Measurements from ENCODE around the gene LMNTD2.

The LMNTD2 gene

DNA sequence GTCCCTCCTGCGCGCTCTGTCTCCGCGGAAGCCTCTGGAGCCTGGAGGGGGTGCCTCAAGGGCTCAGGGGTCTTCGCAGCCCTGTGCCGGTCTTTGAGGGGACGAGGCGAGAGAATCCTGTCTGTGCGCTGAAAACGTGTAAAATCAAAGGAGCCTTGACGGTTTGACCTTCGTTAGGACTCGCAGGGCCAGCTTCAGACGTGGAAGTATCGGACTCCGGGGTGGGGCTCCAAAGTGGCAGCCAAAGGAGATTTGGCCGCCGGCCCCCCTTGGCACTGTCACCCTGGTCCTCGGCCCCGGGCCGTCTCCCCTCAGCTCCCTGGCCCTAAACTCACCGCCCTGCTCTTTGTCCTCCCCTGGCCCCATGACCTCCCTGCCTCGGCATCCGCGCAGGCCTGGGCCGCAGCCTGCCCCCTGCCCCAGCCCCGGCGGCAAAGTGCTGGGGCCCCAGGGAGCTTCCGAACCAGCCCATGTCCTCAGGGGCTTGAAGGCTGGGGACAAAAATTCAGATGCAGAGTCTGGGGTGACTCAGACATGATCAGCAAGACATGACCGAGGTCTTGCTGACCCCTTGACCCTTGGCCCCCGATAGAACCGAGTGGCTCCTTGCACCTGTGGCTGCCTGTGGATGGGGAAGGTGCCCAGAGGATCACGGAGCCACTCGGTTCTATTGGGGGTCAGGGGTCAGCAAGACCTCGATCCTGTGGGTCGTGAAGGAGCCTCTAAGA is 8.8 kb upstream of the LMNTD2 start:
- no peaks in the 10 kb centered on the region for H3K27me3 Mint-ChIP-seq
- no peaks in the 10 kb centered on the region for H3K4me1 Mint-ChIP-seq
- peaks cover 7% of the 10 kb centered on the region for H3K36me3 Mint-ChIP-seq (ENCODE audit: insufficient read depth)
- no peak for DNase-seq (ENCODE audit: low spot score in 2 of 2)
- ATAC-seq (replicated peaks; ENCODE audit: extremely low read depth, poor library complexity, severe bottlenecking): no peak
- H3K9me3 Mint-ChIP-seq: no peaks in the 10 kb centered on the region
- H3K4me3 Mint-ChIP-seq: peak overlapping the region; percentile 71
- no peak overlapping the region for H3K27ac Mint-ChIP-seq (ENCODE audit: low read depth)

DNA sequence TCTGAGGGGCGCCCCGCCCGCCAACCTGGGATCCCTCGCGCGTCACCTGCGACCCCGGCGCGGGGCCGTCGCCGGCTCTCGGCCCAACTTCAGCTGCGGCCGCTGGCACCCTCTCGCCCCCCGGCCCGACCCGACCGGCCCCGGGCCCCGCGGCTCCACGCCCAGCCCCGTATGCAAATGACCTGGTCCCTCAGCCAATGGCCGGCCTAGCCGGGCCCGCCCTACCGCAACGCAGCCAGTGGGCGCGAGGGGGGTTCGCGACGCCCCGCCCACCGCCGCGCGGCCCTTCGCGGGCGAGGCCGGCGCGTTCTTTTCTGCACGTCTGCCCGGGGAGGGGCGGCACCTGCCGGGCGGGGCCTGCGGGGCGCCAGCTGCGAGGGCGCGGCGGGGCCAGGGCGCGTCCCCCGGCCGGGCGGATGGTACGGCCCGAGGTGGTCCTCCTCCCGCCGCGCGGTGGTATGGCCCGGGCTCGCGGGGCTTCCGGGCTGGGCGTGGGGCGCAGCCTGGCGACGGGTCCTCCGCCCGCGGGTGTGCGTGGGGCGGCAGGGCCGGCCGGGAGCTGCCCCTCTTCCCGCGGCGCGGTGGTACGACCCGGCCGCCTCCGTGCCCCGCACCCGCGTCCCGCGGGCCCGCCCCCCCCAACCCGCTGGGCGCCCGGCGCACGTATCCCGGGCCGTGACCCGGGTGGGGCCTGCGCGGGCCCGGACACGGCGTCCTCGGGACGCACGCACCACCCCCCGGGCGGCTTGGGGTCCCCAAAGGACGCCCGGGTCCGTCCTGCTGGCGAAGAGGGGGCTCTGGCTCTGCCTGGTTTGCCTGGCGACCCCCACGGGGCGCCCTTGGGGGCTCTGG is 8.0 kb upstream of the LMNTD2 start:
- H3K36me3 Mint-ChIP-seq (ENCODE audit: insufficient read depth): peaks cover 7% of the 10 kb centered on the region
- no peaks in the 10 kb centered on the region for H3K27me3 Mint-ChIP-seq
- no peaks in the 10 kb centered on the region for H3K4me1 Mint-ChIP-seq
- ATAC-seq (replicated peaks; ENCODE audit: extremely low read depth, poor library complexity, severe bottlenecking) (peak; percentile 92), DNase-seq (ENCODE audit: low spot score in 2 of 2) (peak; percentile 83 to 91)
- H3K4me3 Mint-ChIP-seq: peak overlapping the region; percentile 71
- H3K27ac Mint-ChIP-seq (ENCODE audit: low read depth): no peak overlapping the region
- H3K9me3 Mint-ChIP-seq: no peaks in the 10 kb centered on the region

DNA sequence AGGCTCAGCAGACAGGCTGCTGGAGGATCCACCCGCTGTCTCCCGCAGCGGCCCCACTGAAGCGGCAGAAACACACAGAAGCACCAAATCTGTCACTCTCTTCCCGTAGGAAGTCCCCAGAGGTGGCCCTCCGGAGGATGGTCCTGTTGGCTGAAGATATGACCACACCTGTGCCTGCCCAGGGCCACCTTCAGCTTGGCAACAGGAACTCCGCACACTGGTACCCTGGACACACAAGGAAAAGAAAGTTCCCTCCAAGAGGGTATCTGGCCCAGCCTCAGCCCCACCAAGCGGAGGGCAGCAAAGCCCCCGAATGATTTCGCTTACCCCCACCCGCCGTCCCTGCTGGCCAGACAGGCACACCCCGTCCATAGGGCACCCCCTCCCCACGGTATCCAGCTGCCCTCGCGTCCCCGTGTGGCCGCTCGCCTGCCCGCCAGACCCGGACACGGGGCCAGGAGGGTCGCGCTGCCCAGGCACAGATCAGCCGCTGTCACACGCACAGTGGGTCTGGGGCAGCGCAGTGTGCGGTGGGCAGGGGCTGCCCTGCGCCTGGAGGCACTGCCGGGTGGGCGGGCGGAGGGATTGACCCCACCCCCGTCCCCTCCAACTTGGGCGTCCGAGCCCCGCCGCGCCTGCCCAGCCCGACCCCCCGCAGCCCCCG is 7.2 kb upstream of the LMNTD2 start:
- Mint-ChIP-seq H3K4me3 (peak overlapping the region; percentile 62), H3K4me1 (no peaks in the 10 kb centered on the region), H3K9me3 (no peaks in the 10 kb centered on the region), H3K27ac (ENCODE audit: low read depth) (no peak overlapping the region), H3K36me3 (ENCODE audit: insufficient read depth) (peaks cover 7% of the 10 kb centered on the region), H3K27me3 (no peaks in the 10 kb centered on the region)
- ATAC-seq (replicated peaks; ENCODE audit: extremely low read depth, poor library complexity, severe bottlenecking) (no peak), DNase-seq (ENCODE audit: low spot score in 2 of 2) (no peak)

DNA sequence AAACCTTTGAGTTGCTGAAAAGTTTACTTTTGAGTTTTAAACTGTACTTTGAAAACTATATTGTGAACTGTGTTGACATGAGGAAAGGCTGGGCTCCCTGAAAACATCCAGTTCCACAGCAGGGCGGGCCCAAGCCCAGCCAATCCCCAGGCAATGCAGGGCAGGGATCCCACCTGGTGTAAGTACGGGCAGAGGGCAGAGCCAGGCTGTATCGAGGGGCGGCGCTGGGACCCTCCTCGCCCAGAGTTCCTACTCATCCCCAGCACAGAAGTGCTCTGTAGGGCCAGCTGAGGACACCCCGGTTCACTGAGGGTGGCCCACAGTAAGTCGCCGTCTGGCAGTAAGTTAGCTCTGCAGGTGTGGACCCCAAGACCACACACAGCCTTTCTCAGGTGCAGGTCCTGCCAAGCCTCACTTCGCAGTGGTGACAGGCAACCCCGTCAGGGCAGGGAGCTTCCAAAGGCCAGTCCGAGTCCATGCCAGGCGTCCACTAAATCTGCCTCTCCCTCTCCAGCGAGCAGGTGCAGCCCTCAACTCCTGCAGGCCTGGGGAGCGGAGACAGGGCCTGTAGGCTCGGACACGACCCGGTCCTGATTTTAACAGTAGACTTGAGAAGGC is 6.6 kb upstream of the LMNTD2 start:
- DNase-seq (ENCODE audit: low spot score in 2 of 2) (no peak), ATAC-seq (replicated peaks; ENCODE audit: extremely low read depth, poor library complexity, severe bottlenecking) (no peak)
- no peaks in the 10 kb centered on the region for H3K27me3 Mint-ChIP-seq
- H3K4me1 Mint-ChIP-seq: no peaks in the 10 kb centered on the region
- no peaks in the 10 kb centered on the region for H3K9me3 Mint-ChIP-seq
- H3K27ac Mint-ChIP-seq (ENCODE audit: low read depth): no peak overlapping the region
- H3K4me3 Mint-ChIP-seq: peak overlapping the region; percentile 62
- peaks cover 7% of the 10 kb centered on the region for H3K36me3 Mint-ChIP-seq (ENCODE audit: insufficient read depth)

DNA sequence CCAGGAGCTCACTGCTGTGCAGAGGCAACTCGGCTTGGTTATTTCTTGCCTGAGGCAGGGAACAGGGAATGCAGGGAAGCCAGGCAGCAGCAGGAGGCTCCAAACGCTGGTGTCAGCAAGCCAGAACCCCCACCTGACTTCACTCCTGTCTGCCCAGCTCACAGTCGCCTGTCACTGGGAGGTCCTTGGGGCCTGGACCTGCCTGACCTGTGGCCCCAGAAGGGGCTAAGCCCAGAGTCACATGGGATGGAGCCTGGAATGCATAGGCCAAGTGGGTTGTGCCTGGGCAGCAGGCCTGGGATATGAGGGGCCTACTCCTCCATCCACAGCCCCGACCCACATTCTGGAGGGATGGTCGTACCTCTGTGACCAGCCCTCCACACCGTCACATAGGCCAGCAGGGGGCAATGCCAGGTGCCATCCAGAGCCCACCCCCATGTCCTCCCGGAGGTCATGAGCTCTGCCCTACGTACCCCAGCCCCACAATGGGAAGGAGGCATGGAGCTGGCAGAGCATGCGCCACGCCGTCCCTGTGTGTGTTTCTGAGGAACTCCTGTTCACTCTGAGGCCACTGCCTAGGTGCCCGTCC is 5.5 kb upstream of the LMNTD2 start:
- Mint-ChIP-seq H3K27me3 (no peaks in the 10 kb centered on the region), H3K27ac (ENCODE audit: low read depth) (no peak overlapping the region), H3K9me3 (no peaks in the 10 kb centered on the region), H3K4me1 (peaks cover 6% of the 10 kb centered on the region), H3K4me3 (no peak overlapping the region), H3K36me3 (ENCODE audit: insufficient read depth) (peaks cover 8% of the 10 kb centered on the region)
- ATAC-seq (replicated peaks; ENCODE audit: extremely low read depth, poor library complexity, severe bottlenecking): no peak
- no peak for DNase-seq (ENCODE audit: low spot score in 2 of 2)

DNA sequence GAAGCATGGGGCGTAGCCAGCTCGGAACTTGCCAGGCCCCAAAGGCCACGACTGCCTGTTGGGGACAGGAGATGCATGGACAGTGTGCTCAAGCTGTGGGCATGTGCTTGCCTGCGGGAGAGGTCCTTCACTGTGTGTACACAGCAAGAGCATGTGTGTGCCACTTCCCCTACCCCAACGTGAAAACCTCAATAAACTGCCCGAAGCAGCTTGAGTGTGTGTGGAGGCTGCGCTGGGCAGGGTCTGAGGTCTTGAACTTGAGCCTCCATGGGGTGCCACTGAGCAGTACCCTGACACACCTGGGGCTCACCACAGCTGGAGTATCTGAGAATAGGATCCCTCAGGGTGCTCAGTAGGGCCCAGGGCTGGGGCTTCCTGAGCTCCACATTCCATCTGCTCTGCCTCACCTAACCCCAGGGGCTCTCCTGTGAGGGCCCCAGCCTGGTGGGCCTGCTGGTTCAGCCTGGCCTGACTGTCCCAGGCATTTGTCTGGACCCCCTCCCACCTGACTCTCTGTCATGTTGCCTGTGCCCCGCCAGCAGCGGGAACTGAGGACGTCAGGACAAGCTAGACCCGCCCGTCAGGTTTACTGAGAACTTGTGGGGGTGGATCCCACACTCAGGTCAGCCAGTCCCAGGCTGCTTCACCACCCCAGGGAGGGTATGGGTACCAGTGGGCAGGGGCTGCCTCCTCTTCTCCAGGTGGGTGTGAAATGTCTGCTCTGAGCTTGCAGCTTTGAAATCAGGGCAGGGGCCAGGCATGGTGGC is 3.5 kb upstream of the LMNTD2 start:
- DNase-seq (ENCODE audit: low spot score in 2 of 2): no peak
- Mint-ChIP-seq H3K4me1 (peaks cover 14% of the 10 kb centered on the region), H3K27me3 (no peaks in the 10 kb centered on the region), H3K27ac (ENCODE audit: low read depth) (no peak overlapping the region), H3K9me3 (no peaks in the 10 kb centered on the region), H3K4me3 (no peak overlapping the region), H3K36me3 (ENCODE audit: insufficient read depth) (peaks cover 9% of the 10 kb centered on the region)
- no peak for ATAC-seq (replicated peaks; ENCODE audit: extremely low read depth, poor library complexity, severe bottlenecking)

DNA sequence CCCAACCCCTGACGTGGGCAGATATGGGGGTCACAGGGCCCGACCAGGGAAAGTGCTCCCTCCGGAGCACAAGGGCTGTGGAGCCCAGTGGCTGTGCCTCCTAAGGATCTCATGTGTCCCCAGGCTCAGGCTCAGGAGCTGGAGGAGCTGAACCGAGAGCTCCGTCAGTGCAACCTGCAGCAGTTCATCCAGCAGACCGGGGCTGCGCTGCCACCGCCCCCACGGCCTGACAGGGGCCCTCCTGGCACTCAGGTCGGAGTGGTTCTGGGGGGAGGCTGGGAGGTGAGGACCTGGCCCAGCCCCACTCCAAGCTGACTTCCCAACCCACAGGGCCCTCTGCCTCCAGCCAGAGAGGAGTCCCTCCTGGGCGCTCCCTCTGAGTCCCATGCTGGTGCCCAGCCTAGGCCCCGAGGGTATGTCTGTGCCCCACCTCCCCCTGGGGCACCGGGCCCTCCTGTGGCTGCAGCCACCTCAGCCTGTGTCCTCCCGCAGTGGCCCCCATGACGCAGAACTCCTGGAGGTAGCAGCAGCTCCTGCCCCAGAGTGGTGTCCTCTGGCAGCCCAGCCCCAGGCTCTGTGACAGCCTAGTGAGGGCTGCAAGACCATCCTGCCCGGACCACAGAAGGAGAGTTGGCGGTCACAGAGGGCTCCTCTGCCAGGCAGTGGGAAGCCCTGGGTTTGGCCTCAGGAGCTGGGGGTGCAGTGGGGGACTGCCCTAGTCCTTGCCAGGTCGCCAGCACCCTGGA is 2.7 kb upstream of the LMNTD2 start:
- DNase-seq (ENCODE audit: low spot score in 2 of 2) (no peak), ATAC-seq (replicated peaks; ENCODE audit: extremely low read depth, poor library complexity, severe bottlenecking) (no peak)
- H3K36me3 Mint-ChIP-seq (ENCODE audit: insufficient read depth): peaks cover 9% of the 10 kb centered on the region
- H3K4me3 Mint-ChIP-seq: no peak overlapping the region
- H3K9me3 Mint-ChIP-seq: no peaks in the 10 kb centered on the region
- H3K4me1 Mint-ChIP-seq: peaks cover 14% of the 10 kb centered on the region
- no peak overlapping the region for H3K27ac Mint-ChIP-seq (ENCODE audit: low read depth)
- no peaks in the 10 kb centered on the region for H3K27me3 Mint-ChIP-seq

DNA sequence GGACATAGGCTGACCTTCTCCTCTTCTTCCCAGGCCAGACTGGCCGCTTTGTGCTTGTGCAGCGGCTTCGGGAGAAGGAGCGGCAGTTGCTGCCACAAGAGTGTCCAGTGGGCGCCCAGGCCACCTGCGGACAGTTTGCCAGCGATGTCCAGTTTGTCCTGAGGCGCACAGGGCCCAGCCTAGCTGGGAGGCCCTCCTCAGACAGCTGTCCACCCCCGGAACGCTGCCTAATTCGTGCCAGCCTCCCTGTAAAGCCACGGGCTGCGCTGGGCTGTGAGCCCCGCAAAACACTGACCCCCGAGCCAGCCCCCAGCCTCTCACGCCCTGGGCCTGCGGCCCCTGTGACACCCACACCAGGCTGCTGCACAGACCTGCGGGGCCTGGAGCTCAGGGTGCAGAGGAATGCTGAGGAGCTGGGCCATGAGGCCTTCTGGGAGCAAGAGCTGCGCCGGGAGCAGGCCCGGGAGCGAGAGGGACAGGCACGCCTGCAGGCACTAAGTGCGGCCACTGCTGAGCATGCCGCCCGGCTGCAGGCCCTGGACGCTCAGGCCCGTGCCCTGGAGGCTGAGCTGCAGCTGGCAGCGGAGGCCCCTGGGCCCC is 1.6 kb upstream of the LMNTD2 start:
- Mint-ChIP-seq H3K36me3 (ENCODE audit: insufficient read depth) (peaks cover 6% of the 10 kb centered on the region), H3K4me1 (peaks cover 14% of the 10 kb centered on the region), H3K4me3 (peak overlapping the region; percentile 83), H3K27ac (ENCODE audit: low read depth) (no peak overlapping the region), H3K9me3 (no peaks in the 10 kb centered on the region), H3K27me3 (no peaks in the 10 kb centered on the region)
- DNase-seq (ENCODE audit: low spot score in 2 of 2) (no peak), ATAC-seq (replicated peaks; ENCODE audit: extremely low read depth, poor library complexity, severe bottlenecking) (no peak)

DNA sequence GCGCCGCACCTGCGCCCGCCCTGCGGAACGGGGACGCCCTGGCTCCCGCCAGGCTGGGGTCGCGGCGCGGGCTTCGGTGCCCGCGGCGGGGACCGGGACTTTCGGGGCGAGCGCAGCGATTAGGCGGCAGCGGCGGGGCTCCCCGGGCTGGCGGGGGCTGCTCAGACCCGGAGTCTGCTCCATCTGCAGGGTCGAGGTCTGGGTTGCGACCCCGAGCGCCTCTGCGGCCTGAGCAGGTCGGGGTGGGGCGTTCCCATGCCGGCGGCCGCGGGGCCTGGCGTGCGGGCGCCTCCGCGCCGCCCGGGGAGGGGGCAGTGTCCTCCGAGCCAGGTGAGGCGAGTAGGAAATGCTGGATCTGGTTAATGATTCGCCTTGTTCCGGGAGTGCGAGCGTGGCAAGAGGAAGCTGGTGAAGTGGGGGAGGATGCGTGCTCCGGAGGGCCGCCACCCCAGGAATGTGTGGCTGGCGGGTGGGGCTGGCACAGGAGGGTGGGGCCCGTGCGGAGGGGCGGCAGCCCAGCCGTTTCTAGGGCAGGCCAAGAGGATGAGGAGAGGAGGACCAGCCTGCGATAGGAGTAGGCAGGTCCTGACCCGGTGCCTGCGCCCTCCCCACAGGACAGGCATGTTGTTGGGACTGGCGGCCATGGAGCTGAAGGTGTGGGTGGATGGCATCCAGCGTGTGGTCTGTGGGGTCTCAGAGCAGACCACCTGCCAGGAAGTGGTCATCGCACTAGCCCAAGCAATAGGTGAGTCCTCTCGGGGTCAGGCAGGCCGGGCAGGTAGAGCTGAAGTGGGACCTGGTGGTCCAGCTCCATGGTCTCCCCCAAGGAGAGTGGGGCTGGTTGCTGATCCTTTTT is 838 bp upstream of the LMNTD2 start:
- Mint-ChIP-seq H3K4me3 (peak overlapping the region; percentile 83), H3K27me3 (no peaks in the 10 kb centered on the region), H3K4me1 (peaks cover 14% of the 10 kb centered on the region), H3K36me3 (ENCODE audit: insufficient read depth) (peaks cover 6% of the 10 kb centered on the region), H3K9me3 (no peaks in the 10 kb centered on the region), H3K27ac (ENCODE audit: low read depth) (no peak overlapping the region)
- no peak for DNase-seq (ENCODE audit: low spot score in 2 of 2)
- ATAC-seq (replicated peaks; ENCODE audit: extremely low read depth, poor library complexity, severe bottlenecking): peak; percentile 33

DNA sequence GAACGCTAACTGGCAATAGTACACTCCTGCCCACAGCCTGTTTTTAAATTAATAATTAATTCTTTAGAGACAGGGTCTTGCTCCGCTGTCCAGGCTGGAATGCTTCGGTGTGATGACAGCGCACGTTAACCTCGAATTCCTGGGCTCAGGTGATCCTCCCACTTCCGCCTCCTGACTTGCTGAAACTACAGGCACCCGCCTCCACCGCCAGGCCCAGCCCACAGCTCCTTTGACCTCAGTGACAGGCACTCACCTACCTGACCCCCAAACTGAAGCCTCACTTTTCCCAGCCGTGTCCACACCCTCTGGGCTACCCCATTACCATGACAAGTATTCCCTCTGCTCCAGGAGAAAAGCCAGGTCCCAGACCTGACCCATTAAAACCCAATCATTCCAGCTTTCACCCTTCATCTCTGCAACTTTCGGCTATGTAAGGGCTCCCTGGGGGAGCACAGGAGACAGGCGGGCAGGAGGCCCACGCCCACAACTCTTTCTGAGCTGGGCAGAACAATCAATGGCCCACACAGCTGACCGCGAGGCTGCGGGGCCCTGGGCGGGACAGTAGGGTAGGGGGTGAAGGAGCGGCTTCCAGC is 730 bp downstream of the LMNTD2 start:
- no peaks in the 10 kb centered on the region for H3K27me3 Mint-ChIP-seq
- H3K4me1 Mint-ChIP-seq: peaks cover 14% of the 10 kb centered on the region
- H3K9me3 Mint-ChIP-seq: no peaks in the 10 kb centered on the region
- H3K27ac Mint-ChIP-seq (ENCODE audit: low read depth): peak overlapping the region; percentile 74
- peak overlapping the region; percentile 83 for H3K4me3 Mint-ChIP-seq
- ATAC-seq (replicated peaks; ENCODE audit: extremely low read depth, poor library complexity, severe bottlenecking) (no peak), DNase-seq (ENCODE audit: low spot score in 2 of 2) (no peak)
- peaks cover 8% of the 10 kb centered on the region for H3K36me3 Mint-ChIP-seq (ENCODE audit: insufficient read depth)
